ENCODE data around the gene ZNF846.
A peak's percentile ranks its signal among the peaks of the same experiment; 100 is the strongest.
"Not testable (repeated sequence)": the region's sequence is repeated elsewhere in the genome, so short reads cannot be mapped to it uniquely, and the experiment has no call there.

Gene ZNF846
- total RNA-seq: 8.7 to 14.9 reads per million in 2 donors

DNA sequence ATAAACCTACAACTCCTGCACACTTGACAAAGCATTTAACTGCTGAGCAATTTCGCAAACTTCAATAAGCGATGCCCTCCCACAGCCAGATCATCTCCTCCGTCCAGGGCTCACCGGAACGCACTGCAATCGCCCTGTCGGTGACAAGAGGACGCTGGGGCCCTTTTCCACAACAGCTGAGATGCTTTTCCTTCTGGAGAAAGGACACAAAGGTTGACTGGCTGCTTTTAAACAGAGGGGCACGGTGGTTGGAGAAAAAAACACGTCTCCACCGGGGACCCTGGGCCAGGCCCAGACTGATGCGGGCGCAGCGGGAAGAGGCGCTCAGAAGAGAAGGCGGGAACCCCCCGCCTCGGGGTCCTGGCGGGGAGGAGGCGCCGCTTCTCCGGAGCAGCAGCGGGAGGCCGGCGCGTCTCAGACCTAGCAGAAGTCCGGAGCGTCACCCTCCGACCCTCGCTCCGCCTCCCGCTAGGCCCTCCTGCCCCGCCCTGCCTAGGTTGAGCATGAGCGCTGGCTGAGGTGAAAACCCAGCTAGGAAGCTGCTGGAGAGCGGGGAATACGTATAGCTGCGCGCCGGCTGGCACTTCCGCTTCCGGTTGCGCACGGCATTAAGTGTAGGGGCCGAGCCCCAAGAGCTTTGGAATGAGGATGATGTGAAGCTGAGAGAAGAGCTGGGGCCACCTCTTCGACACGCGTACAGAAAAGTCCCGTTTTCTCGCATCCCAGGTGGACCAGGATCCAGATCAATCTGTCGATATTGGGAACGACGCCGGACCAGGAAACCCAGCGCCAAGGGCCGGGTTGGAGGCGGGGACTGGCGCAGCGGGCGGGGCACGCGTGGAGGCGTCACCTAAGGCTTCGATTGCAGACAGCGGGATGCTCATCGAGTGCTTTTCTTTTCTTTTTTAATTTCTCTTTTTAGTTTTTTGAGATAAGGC lies at the start of gene ZNF846:
Gene ZNF846 (minus strand): TSS at position 564 of the 938 bp plus-strand sequence. CDS start 3,788 bp downstream, outside the sequence.
- DNase-seq: peak; percentile 73 to 98 (median 89)

DNA sequence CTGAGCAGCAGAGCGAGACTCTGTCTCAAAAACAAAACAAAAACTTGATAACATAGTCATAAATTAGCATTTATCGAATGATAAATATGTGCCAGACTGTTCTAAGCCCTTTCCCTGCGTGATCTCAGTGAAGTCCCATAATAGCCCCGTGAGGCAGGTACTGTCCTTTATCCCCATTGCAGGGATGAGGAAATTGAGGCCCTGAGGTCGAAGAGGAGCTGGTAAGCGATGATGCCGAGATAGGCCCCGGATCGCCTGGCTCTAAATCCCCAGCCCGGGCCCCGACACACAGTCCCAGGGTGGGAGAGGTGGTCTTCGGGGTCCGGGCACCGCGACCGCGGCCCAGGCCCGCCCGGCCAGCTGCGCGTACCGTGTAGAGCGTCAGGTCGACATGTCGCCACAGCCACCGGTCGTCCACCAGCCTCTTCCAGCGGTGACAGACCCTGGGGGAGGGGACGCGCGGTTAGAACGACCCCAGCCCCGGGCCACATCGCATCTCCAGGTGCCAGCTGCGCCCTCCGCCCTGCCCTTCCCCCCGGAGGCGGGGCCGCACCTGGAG lies 49.7 kb upstream of the ZNF846 start:
- DNase-seq: no peak

DNA sequence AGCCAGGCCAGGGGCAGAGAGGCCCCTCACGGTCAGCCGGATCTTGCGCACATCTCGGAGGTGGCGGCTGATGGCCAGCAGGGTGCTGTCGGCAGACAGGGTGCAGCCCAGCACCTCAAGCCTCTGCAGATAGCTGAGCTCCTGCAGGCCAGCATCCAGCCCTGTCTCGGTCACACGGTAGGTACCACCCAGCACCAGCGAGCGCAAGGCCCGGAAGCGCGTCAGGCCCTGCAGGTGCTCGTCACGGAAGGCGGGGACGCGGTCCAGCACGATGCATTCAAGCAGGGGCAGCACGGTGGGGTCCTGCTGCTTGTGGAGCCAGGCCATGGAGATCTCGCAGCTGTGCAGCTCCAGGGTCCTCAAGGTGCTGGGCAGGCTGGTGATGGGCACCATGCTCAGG lies 42.6 kb upstream of the ZNF846 start:
- no peak for DNase-seq

DNA sequence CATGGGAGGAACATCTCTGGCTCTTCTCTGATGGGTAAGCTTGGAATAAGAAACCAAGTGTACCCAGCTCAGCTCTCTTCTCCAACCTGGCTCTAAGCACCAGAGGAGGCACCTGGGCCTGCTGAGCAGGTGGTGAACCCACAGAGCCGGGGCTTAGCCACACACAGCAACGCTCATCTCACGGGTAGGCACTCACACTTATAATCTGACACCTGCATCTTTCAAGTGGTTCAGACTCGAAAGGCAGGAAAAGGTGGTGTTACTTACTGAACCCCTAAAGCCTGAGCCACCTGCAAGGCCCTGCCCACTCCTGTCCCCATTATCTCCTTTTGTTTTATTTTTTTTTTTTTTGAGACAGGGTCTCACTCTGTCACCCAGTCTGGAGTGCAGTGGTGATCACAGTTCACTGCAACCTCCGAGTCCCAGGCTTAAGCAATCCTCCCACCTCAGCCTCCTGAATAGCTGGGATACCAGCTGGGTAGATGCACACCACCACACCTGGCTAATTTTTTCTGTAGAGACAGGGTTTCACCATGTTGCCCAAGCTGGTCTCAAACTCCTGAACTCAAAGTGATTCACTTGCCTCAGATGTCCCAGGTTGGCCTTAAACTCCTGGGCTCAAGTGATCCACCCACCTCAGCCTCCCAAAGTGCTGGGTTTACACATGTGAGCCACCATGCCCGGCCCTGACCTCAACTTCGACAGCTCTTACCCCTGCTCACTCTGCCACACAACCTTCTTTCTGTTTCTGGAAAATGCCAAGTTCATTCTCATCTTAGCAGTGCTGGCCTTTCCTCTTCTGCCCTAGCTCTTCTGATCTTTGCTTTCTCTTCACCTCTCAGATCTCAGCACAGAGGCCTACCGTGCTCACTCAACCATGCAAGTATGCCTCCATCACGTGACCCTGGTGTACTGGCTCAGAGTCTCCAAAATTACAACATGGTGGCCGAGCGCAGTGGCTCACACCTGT lies 40.6 kb upstream of the ZNF846 start:
- peak in 3 of 5 experiments; percentile 24 to 75 (median 64) for DNase-seq

DNA sequence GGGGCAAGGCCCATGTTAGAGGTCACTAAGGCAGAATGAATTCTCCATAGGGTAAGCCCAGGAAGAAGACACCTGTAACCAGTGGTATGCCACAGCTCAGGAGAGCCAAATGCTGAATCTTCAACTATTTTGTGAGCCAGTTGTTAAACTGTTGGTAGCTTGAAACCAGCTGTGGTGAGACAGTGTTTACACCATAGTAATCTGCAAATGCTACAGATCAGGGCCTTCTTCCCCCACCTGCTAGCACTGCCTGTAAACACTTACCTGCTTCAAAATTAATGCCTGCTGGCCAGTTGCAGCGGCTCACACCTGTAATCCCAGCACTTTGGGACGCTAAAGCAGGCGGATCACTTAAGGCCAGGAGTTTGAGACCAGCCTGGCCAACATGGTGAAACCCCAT lies 38.3 kb upstream of the ZNF846 start:
- DNase-seq: no peak

DNA sequence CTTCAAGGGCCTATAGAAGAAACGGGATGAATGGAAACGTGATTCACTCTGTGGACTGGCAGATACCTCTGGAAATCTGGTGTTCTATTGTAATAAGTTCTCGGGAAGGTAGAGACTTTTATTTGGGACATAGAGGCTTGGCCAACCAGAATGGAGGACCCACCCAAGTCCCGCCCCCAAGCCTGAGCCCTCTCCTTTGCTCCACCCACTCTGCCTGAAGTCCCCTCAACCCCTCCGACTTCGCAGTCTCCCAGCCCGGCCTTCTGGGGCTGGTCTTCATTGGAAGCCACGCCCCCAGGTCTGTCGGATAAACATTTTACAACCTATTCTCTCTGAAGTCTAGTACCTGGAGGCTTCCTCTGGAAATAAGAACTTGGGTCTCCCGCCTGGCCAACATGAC lies 33.4 kb upstream of the ZNF846 start:
- no peak for DNase-seq

DNA sequence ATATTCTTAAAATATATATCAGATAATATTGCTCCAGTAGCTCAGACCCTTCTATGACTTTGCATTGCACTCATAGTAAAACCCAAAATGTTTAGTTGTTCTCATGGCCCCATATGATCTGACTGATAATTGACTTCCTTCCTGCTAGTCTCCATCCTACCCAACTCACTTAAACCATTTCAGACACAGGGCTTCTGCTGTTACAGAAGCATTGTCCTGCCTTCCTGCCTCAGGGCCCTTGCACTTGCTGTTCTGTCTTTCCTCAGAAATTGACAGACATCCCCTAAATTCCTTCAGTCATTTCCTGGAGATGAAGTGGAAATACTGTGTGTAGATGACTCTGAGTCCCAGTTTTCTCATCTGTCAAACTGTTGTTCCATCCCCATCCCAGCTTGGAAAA lies 30.6 kb upstream of the ZNF846 start:
- DNase-seq: peak in 1 of 5 experiments; percentile 78

DNA sequence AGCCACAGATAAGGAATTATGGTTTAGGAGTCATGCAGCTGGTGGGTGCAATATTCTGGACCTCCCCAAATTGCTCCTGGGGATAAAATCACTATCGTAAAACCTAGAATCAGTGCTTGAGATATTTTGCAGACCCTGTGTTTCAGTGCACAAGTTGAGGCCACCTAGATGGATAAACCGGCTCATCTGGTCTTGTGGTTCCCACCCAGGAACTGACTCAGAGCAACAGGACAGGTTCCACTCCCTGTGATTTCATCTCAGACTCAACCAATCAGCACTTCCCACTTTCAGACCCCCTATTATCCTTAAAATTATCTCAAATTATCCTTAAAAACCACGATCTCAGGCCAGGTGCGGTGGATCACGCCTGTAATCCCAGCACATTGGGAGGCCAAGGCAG lies 29.3 kb upstream of the ZNF846 start:
- no peak for DNase-seq

DNA sequence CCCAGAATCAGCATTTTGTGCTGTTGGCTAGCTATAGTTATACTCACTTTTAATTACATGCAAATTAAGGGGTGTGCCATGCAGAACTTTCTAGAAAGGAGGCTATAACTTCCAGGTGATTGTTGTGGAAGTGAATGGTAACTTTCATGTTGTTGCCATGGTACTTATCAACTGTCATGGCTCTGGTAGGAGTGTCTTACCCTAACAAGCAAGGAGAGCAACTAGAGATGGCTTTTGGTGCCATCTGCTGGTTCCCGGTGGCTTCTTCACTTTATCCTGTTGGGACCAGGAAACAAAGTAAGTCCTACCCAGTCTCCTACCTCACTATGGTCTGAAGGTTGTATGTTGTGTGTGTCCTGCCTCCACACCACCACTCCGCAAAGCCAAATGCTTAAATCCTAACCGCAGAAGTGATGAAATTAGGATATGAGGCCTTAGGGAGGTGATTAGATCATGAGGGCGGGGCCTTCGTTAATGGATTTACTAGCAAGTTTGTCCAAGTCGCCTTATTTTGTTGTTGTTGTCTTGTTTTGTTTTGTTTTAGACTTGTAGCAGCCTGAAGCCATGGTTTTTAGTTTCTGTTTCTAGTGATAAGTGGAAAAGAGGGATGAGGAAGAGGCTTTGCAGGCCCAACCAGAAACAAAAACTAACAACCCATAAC lies 27.7 kb upstream of the ZNF846 start:
- DNase-seq: peak; percentile 43 to 93 (median 79)

DNA sequence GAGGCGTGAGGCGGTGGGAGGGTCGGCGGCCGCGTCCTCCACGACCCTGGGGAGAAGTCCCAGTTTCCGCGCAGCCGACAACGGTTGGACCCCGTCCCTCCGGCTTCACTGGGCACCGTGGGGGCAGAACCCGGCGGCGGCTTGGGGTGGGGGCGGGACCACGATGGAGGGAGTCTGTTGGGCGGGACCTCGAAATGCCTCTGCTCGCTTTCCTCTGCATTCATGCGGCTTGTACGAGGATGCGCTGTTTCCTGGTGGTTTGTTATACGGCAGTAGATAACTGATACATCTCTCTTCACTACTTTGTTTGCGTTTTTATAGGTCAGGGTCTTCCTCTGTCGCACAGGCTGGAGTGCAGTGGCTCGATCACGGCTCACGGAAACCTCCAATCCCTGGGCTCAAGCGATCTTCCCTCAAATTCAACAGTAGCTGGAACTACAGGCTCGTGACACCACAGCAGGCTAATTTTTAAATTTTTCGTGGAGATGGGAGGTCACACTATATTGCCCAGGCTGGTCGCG lies 24.6 kb upstream of the ZNF846 start:
- DNase-seq: peak in 3 of 5 experiments; percentile 43 to 90 (median 61)

DNA sequence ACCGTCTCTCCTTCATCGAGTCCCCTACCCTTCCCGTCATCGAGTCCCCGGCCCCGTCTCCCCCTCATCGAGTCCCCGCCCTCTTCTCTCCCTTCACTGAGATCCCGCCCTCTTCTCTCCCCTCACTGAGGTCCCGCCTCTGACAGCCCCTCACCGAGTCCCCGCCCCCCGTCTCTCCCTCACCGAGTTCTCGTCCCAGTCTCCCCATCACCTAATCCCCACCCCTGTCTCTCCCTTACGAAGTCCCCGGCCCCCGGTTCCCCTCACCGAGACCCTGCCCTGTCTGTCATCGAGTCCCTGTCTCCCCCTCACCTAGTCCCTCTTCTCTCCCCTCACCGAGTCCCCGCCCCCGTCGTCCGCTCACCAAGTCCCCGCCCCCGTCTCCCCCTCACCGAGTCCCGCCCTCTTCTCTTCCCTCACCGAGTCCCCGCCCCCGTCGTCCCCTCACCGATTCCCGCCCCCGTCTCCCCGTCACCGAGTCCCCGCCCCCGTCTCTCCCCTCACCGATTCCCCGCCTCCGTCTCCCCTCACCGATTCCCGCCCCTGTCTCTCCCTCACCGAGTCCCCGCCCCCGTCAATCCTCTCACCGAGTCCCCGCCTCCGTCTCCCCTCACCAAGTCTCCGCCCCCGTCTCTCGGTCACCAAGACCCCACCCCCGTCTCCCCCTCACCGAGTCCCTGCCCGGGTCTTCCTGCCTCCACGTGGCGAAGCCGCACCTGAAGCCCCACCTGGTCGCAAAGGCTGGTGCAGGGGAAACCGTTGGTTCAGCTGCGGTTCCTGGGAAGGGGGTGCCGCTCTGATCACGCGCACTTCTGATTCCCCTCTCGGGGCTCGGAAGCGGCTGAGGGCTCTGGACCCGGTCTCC lies 23.9 kb upstream of the ZNF846 start:
- DNase-seq: peak; percentile 82 to 96 (median 91)

DNA sequence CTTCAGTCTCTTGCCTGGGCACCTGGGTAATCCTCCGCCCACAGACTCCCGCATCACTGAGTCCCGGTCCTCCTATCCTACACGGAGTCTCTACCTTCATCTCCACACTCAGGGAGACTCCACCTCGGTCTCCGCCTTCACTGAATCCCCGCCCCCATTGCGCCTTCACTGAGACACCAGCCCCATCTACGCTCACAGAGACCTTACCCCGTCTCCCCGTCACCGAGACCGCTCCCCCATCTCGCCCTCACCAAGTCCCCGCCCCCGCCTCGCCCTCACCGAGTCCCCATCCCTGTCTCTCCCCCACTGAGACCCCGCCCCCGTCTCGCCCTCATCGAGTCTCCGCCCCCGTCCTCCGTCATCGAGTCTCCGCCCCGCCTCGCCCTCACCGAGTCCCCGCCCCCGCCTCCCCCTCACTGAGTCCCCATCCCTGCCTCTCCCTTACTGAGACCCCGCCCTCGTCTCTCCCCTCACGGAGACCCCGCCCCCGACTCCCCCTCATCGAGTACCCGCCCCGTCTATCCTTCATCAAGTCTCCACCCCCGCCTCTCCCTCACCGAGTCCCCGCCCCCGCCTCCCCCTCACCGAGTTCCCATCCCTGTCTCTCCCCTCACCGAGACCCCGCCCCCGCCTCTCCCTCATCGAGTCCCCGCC lies 23.1 kb upstream of the ZNF846 start:
- peak; percentile 79 to 98 (median 97) for DNase-seq

DNA sequence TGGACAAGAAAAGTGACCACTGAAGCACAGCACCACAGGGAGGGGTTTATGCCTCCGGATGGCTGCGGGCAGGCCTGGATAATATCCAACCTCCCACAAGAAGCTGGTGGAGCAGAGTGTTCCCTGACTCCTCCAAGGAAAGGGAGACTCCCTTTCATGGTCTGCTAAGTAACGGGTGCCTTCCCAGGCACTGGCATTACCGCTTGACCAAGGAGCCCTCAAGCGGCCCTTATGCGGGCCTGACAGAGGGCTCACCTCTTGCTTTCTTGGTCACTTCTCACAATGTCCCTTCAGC lies 22.5 kb upstream of the ZNF846 start:
- not testable (repeated sequence) for DNase-seq

DNA sequence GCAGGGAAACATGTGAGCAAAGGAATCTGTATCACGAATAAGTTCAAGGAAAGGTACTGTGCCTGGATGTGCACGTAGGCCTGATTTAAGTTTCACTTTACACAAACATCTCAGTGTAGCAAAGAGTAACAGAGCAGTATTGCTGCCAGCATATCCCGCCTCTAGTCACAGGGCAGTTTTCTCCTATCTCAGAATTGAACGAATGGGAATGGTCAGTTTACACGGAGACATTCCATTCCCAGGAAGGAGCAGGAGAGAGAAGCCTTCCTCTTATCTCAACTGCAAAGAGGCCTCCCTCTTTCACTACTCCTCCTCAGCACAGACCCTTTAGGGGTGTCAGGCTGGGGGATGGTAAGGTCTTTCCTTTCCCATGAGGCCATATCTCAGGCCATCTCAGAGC lies 21.0 kb upstream of the ZNF846 start:
- not testable (repeated sequence) for DNase-seq

DNA sequence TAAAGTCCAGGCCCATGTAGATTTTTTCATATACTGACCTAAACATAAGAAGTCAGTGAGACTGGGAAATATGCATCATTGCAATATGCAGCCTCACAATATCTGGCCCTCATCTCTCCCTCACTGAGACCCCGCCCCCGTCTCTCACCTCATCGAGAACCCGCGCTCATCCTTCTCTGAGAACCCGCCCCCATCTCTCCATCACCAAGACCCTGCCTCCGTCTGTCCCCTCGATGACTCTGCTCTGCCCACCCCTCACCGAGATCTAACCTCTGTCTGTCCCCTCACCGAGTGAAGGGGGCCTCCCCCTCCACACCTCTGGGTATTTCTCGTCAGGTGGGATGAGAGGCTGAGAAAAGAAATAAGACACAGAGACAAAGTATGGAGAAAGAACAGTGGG lies 20.5 kb upstream of the ZNF846 start:
- DNase-seq: no peak

DNA sequence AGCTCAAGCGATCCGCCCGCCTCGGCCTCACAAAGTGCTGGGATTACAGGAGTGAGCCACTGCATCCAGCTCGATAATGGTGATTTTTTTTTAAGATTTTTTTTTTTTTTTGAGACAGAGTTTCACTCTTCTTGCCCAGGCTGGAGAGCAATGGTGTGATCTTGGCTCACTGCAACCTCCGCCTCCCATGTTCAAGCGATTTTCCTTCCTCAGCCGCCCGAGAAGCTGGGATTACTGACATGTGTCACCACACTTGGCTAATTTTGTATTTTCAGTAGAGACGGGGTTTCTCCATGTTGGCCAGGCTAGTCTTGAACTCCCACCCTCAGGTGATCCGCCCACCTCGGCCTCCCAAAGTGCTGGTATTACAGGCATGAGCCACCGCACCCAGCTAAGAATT lies 20.1 kb upstream of the ZNF846 start:
- not testable (repeated sequence) for DNase-seq

DNA sequence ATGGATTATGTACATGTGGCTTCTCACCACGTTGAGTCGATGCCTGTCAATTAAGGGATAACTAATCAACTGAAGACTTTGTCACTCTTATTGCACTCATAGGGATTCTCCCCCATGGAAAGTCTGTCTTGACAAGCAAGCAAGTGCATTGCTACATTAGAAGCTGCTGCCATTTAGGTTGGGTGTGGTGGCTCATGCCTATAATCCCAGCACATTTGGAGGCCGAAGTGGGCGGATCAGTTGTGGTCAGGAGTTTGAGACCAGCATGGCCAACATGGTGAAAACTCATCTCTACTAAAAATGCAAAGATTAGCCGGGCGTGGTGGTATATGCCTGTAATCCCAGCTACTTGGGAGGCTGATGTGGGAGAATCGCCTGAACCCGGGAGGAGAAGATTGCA lies 18.3 kb upstream of the ZNF846 start:
- no peak for DNase-seq

DNA sequence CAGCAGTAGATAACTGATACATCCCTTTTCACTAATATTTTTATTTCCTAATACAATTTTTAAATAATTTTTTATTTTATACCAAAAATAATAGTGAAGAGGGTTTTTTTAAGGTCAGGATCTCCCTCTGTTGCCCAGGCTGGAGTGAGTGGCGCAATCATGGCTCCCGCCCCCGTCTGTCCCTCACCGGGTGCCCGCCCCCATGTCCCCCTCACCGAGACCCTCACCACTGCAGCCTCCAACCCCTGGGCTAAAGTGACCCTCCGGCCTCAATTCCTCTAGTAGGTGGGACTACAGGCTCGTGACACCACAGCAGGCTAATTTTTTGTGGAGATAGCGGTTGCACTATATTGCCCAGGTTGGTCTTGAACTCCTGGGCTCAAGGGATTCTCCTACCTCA lies 17.8 kb upstream of the ZNF846 start:
- no peak for DNase-seq

DNA sequence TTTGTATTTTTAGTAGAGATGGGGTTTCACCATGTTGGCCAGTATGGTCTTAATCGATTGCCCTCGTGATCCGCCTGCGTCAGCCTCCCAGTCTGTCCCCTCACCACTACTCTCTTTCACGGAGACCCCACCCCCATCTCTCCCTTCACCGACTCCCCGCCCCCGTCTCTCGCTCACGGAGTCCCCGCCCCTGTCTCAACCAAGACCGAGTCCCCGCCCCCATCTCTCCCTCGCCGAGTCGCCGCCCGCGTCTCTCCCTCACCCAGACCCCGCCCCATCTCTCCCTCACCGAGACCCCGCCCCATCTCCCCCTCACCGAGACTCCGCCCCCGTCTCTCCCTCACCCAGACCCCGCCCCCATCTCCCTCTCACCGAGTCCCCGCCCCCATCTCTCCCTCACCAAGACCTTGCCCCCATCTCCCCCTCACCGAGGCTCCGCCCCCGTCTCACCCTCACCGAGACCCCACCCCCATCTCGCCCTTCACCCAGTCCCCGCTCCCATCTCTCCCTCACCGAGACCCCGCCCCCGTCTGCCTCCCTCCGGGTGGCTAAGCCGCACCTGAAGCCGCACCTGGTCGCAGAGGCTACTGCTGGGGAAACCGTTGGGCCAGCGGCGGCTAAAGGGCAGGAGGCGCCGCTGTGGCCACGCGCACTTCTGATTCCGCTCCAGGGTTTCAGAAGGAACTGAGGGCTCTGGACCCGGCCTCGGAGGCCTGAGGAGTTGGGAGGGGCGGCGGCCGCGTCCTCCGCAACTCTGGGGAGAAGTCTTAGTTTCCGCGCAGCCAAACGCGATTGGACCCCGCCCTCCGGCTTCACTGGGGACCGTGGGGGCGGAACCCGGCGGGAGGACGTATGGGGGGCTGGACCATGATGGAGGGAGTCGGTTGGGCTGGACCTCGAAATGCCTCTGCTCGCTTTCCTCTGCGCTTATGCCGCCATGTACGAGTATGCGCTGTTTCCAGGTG lies 17.1 kb upstream of the ZNF846 start:
- peak; percentile 89 to 98 (median 97) for DNase-seq

DNA sequence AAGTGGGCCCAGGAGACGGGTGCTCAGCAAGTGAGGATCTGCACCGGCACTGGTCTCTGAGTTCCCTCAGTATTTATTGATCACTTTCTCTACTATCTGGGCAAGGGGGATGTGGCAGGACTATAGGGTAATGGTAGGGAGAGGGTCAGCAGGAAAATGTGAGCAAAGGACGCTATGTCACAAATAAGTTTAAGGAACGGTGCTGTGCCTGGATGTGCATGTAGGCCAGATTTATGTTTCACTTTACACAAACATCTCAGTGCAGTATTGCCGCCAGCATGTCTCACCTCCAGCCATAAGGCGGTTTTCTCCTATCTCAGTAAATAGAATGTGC lies 15.6 kb upstream of the ZNF846 start:
- DNase-seq: not testable (repeated sequence)
